B cell (primary cell): ENCODE results near the gene FJX1. TPM values are rescaled to one million over a fixed set of nuclear protein-coding genes. Genes with fewer than 3 reads are reported as not detected.

Experiments used
- polyA plus RNA-seq: library from polyadenylated mRNA; depleted of rRNA; stranded (reverse); fragments of >200 nt; gene quantifications from 2 replicates; pipeline ENCODE4 v1.2.3, GENCODE V29; 2012
- total RNA-seq, 2 donors: library from RNA; stranded (reverse); fragments of 120-200 nt in 1 of 2; gene quantifications; 1 replicate in 1 of 2; 2 replicates in 1 of 2; pipeline versions ENCODE4 v1.2.3 to v1.2.4, GENCODE V29; 2013 to 2022

FJX1 gene
- total and polyA plus RNA-seq, 2 donors (not counting 1 experiment from before 2014, with no cell fraction given), result 0.03 TPM; not detected in 1

Other genes with a start within 250 kb of the FJX1 start
- not detected in 2 replicates for gene SLC1A2, start 198.9 kb upstream of the FJX1 start, total RNA-seq
- not detected in 2 replicates for gene SLC1A2, start 198.9 kb upstream of the FJX1 start, polyA plus RNA-seq
- gene PAMR1, start 92.8 kb upstream of the FJX1 start, total RNA-seq, result not detected in 2 replicates
- not detected in 2 replicates for gene PAMR1, start 92.8 kb upstream of the FJX1 start, polyA plus RNA-seq
- 71.1 TPM in 2 replicates for gene TRIM44, start 44.3 kb downstream of the FJX1 start, total RNA-seq
- gene TRIM44, start 44.3 kb downstream of the FJX1 start, polyA plus RNA-seq, result 35.2 and 39.1 TPM in 2 replicates